SK-N-SH treated with all-trans-retinoic acid at 6 μM for 48 hours (cell line): Measurements from ENCODE around the gene MTCL1.

Source experiments
- ATAC-seq: fragments of 200-7000 bp; cut with Tn5 transposase; 3 replicates; pipeline ENCODE4 v1.9.1; 2020; ENCODE audit warnings: mild to moderate bottlenecking, moderate library complexity
- ARNTL ChIP-seq: fragments of 450-650 bp; formaldehyde crosslinking; IDR thresholded peaks from 2 replicates; pipeline ENCODE4 v1.5.0; 2020; ENCODE audit warnings: low read depth, mild to moderate bottlenecking, moderate library complexity, borderline replicate concordance
- BACH2 ChIP-seq: fragments of 250-450 bp; sonication (Bioruptor Pico); IDR thresholded peaks from 2 replicates; pipeline ENCODE4 v1.9.0; 2021; ENCODE audit warnings: mild to moderate bottlenecking, borderline replicate concordance
- CREB5 ChIP-seq: fragments of 250-450 bp; sonication (Bioruptor Pico); IDR thresholded peaks from 2 replicates; pipeline ENCODE4 v1.5.1; 2020; ENCODE audit warnings: low read depth, mild to moderate bottlenecking, moderate library complexity
- CSDC2 ChIP-seq: fragments of 250-450 bp; sonication (Bioruptor Pico); IDR thresholded peaks from 2 replicates; pipeline ENCODE4 v1.5.0; 2020; ENCODE audit warnings: mild to moderate bottlenecking, moderate library complexity
- CSRNP3 ChIP-seq: fragments of 250-450 bp; sonication (Bioruptor Pico); IDR thresholded peaks from 2 replicates; pipeline ENCODE4 v1.5.1; 2021; ENCODE audit warnings: mild to moderate bottlenecking, moderate library complexity
- ESRRG ChIP-seq: fragments of 250-450 bp; sonication (Bioruptor Pico); IDR thresholded peaks from 2 replicates; pipeline ENCODE4 v1.6.1; 2021; ENCODE audit warnings: mild to moderate bottlenecking
- GLIS3 ChIP-seq: fragments of 250-450 bp; sonication (Bioruptor Pico); IDR thresholded peaks from 2 replicates; pipeline ENCODE4 v1.5.0; 2020; ENCODE audit warnings: mild to moderate bottlenecking, moderate library complexity
- ISL1 ChIP-seq: fragments of 250-450 bp; sonication (Bioruptor Pico); IDR thresholded peaks from 2 replicates; pipeline ENCODE4 v2.1.2; 2022; ENCODE audit warnings: mild to moderate bottlenecking, moderate library complexity
- PATZ1 ChIP-seq: fragments of 250-450 bp; sonication (Bioruptor Pico); IDR thresholded peaks from 2 replicates; pipeline ENCODE4 v1.8.0; 2020; ENCODE audit warnings: mild to moderate bottlenecking, moderate library complexity, borderline replicate concordance
- POU6F1 ChIP-seq: fragments of 250-450 bp; sonication (Bioruptor Pico); IDR thresholded peaks from 2 replicates; pipeline ENCODE4 v1.8.0; 2021; ENCODE audit warnings: low read depth, mild to moderate bottlenecking, moderate library complexity, borderline replicate concordance
- PPARA ChIP-seq: fragments of 250-450 bp; sonication (Bioruptor Pico); IDR thresholded peaks from 2 replicates; pipeline ENCODE4 v1.5.0; 2020; ENCODE audit warnings: mild to moderate bottlenecking, borderline replicate concordance
- RARB ChIP-seq: fragments of 250-450 bp; sonication (Bioruptor Pico); IDR thresholded peaks from 2 replicates; pipeline ENCODE4 v1.8.0; 2021; ENCODE audit warnings: mild to moderate bottlenecking, moderate library complexity
- SNAI2 ChIP-seq: fragments of 250-450 bp; sonication (Bioruptor Pico); IDR thresholded peaks from 2 replicates; pipeline ENCODE4 v1.5.0; 2020; ENCODE audit warnings: mild to moderate bottlenecking, moderate library complexity
- TCF4 ChIP-seq: fragments of 250-450 bp; sonication (Bioruptor Pico); IDR thresholded peaks from 2 replicates; pipeline ENCODE4 v1.8.0; 2021; ENCODE audit warnings: mild to moderate bottlenecking, moderate library complexity, borderline replicate concordance
- TOX ChIP-seq: fragments of 250-450 bp; sonication (Bioruptor Pico); IDR thresholded peaks from 2 replicates; pipeline ENCODE4 v1.8.0; 2021; ENCODE audit warnings: mild to moderate bottlenecking, moderate library complexity, borderline replicate concordance
- TSHZ2 ChIP-seq: fragments of 250-450 bp; sonication (Bioruptor Pico); IDR thresholded peaks from 2 replicates; pipeline ENCODE4 v1.5.0; 2020; ENCODE audit warnings: mild to moderate bottlenecking, moderate library complexity
- ZC3H10 ChIP-seq: fragments of 250-450 bp; sonication (Bioruptor Pico); IDR thresholded peaks from 2 replicates; pipeline ENCODE4 v1.5.1; 2021; ENCODE audit warnings: mild to moderate bottlenecking, moderate library complexity
- ZFP3 ChIP-seq: fragments of 250-450 bp; sonication (Bioruptor Pico); IDR thresholded peaks from 2 replicates; pipeline ENCODE4 v1.5.0; 2020; ENCODE audit warnings: mild to moderate bottlenecking, moderate library complexity
- ZFP30 ChIP-seq: fragments of 450-650 bp; formaldehyde crosslinking; IDR thresholded peaks from 2 replicates; pipeline ENCODE4 v1.5.0; 2022; ENCODE audit warnings: mild to moderate bottlenecking, moderate library complexity
- ZNF565 ChIP-seq: fragments of 450-650 bp; formaldehyde crosslinking; conservative IDR thresholded peaks from 2 replicates; pipeline ENCODE4 v1.5.0; 2020; ENCODE audit warnings: low read depth, mild to moderate bottlenecking, moderate library complexity
- ZNF70 ChIP-seq: fragments of 450-650 bp; formaldehyde crosslinking; IDR thresholded peaks from 2 replicates; pipeline ENCODE4 v1.5.0; 2020; ENCODE audit warnings: mild to moderate bottlenecking, moderate library complexity
- ZNF8 ChIP-seq: fragments of 450-650 bp; formaldehyde crosslinking; IDR thresholded peaks from 2 replicates; pipeline ENCODE4 v1.5.0; 2020; ENCODE audit warnings: mild to moderate bottlenecking, moderate library complexity

Gene MTCL1

GRCh38 chr18:8854550-8854949 lies 149.2 kb downstream of the MTCL1 start:
- no peak for TF ChIP-seq CSDC2 (CRISPR knock-in tag)
- no peak for TF ChIP-seq PPARA
- no peak for TF ChIP-seq TOX (CRISPR knock-in tag)
- no peak for TF ChIP-seq ZNF8 (CRISPR knock-in tag)
- no peak for TF ChIP-seq ARNTL (CRISPR knock-in tag)
- no peak for TF ChIP-seq PATZ1 (CRISPR knock-in tag)
- TF ChIP-seq ZNF70 (CRISPR knock-in tag), result no peak
- no peak for TF ChIP-seq TCF4
- TF ChIP-seq ZC3H10 (CRISPR knock-in tag), result no peak
- no peak for TF ChIP-seq ZNF565 (CRISPR knock-in tag)
- no peak for TF ChIP-seq GLIS3 (CRISPR knock-in tag)
- no peak for TF ChIP-seq CSRNP3 (CRISPR knock-in tag)
- no peak for TF ChIP-seq CREB5
- TF ChIP-seq POU6F1, result no peak
- no peak for TF ChIP-seq ZFP3 (CRISPR knock-in tag)
- no peak for TF ChIP-seq ZFP30
- TF ChIP-seq ESRRG (CRISPR knock-in tag), result no peak
- no peak for TF ChIP-seq ISL1
- TF ChIP-seq RARB (CRISPR knock-in tag), result no peak
- TF ChIP-seq BACH2 (CRISPR knock-in tag), result no peak
- ATAC-seq, result no peak

- TF ChIP-seq SNAI2 (CRISPR knock-in tag), result no peak
- TF ChIP-seq ESRRG (CRISPR knock-in tag), result no peak
- TF ChIP-seq ISL1, result no peak
- TF ChIP-seq ZFP30, result no peak
- TF ChIP-seq TSHZ2 (CRISPR knock-in tag), result no peak
- TF ChIP-seq ZNF70 (CRISPR knock-in tag), result no peak
- no peak for TF ChIP-seq GLIS3 (CRISPR knock-in tag)
- no peak for TF ChIP-seq PATZ1 (CRISPR knock-in tag)
- no peak for TF ChIP-seq TOX (CRISPR knock-in tag)
- TF ChIP-seq TCF4, result no peak
- TF ChIP-seq ZFP3 (CRISPR knock-in tag), result no peak
- ATAC-seq, result no peak
These were observed 149.6 kb downstream of the MTCL1 start for GRCh38 chr18:8854962-8855361.
